ENCODE data around the gene TOR1A.
"Not testable (repeated sequence)": the region's sequence is repeated elsewhere in the genome, so short reads cannot be mapped to it uniquely, and the experiment has no call there.

Gene TOR1A

GRCh38 chr9:129822898-129823541 lies 916 bp downstream of the TOR1A start:
- peak; percentile 27 for DNase-seq (ENCODE audit: low read depth, low spot score)

- no peak for DNase-seq (ENCODE audit: low read depth, low spot score)
Observed at GRCh38 chr9:129816501-129817435, 7.2 kb downstream of the TOR1A start.

- DNase-seq (ENCODE audit: low read depth, low spot score) = no peak
Observed at GRCh38 chr9:129815278-129815677, 8.7 kb downstream of the TOR1A start.

GRCh38 chr9:129814432-129815223 lies 9.3 kb downstream of the TOR1A start:
- no peak for DNase-seq (ENCODE audit: low read depth, low spot score)

- no peak for DNase-seq (ENCODE audit: low read depth, low spot score)
Observed at GRCh38 chr9:129813661-129814060, 10.3 kb downstream of the TOR1A start.

- DNase-seq (ENCODE audit: low read depth, low spot score) = no peak
Observed at GRCh38 chr9:129812385-129812784, 11.6 kb downstream of the TOR1A start.

- DNase-seq (ENCODE audit: low read depth, low spot score) = no peak
Observed at GRCh38 chr9:129811967-129812363, 12.0 kb downstream of the TOR1A start.

GRCh38 chr9:129810788-129811187 lies 13.1 kb downstream of the TOR1A start:
- DNase-seq (ENCODE audit: low read depth, low spot score) = no peak

GRCh38 chr9:129810116-129810515 lies 13.8 kb downstream of the TOR1A start:
- DNase-seq (ENCODE audit: low read depth, low spot score) = no peak

- DNase-seq (ENCODE audit: low read depth, low spot score) = no peak
Observed at GRCh38 chr9:129809346-129809745, 14.6 kb downstream of the TOR1A start.

GRCh38 chr9:129806061-129806460 lies 17.9 kb downstream of the TOR1A start:
- DNase-seq (ENCODE audit: low read depth, low spot score) = no peak

GRCh38 chr9:129803676-129804060 lies 20.3 kb downstream of the TOR1A start:
- peak; percentile 35 for DNase-seq (ENCODE audit: low read depth, low spot score)

- DNase-seq (ENCODE audit: low read depth, low spot score) = peak; percentile 97
Observed at GRCh38 chr9:129802833-129803675, 20.9 kb downstream of the TOR1A start, which contains the start of gene TOR1B. Gene TOR1B, plus strand, starts transcription at chr9:129803184. Its CDS starts 29 bp downstream, at chr9:129803213.

GRCh38 chr9:129801504-129801903 lies 22.4 kb downstream of the TOR1A start:
- peak; percentile 17 for DNase-seq (ENCODE audit: low read depth, low spot score)

- DNase-seq (ENCODE audit: low read depth, low spot score) = no peak
Observed at GRCh38 chr9:129798973-129799372, 25.0 kb downstream of the TOR1A start.

- not testable (repeated sequence) for DNase-seq (ENCODE audit: low read depth, low spot score)
Observed at GRCh38 chr9:129796029-129796428, 27.9 kb downstream of the TOR1A start.

- no peak for DNase-seq (ENCODE audit: low read depth, low spot score)
Observed at GRCh38 chr9:129794549-129794948, 29.4 kb downstream of the TOR1A start.

GRCh38 chr9:129786481-129786880 lies 37.5 kb downstream of the TOR1A start:
- DNase-seq (ENCODE audit: low read depth, low spot score) = no peak

GRCh38 chr9:129785866-129786265 lies 38.1 kb downstream of the TOR1A start:
- DNase-seq (ENCODE audit: low read depth, low spot score) = no peak

GRCh38 chr9:129784970-129785369 lies 39.0 kb downstream of the TOR1A start:
- DNase-seq (ENCODE audit: low read depth, low spot score) = not testable (repeated sequence)

Data from ELF-1 (cell line).